Cerebellar nuclear complex (tissue), 1 donor: ENCODE data around the gene LRP5.
"Not testable (repeated sequence)": the region's sequence is repeated elsewhere in the genome, so short reads cannot be mapped to it uniquely, and the experiment has no call there.

Experiments used
- DNase-seq, 2 experiments: peaks; one replicate each; lab custom pipeline; 2025; lab: John Stamatoyannopoulos, UW

The LRP5 gene

DNA sequence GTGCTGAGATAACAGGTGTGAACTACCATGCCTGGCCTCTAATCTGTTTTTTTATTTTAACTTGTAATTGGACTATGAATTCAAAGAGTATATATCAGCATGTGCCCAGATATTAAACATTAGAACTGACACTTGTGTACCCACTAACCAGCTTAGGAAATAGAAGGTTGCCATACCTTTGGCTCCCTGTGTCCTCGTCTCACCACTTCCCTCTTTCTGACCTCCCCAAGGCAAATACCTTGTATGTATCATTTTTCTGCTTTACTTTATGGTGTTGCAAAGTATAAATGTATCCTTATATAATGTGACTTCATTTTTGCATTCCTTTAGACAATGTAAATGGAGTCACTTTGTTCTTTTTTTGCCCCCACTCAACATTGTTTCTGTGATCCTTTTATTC is 157.3 kb downstream of the LRP5 start:
- DNase-seq: no peak

DNA sequence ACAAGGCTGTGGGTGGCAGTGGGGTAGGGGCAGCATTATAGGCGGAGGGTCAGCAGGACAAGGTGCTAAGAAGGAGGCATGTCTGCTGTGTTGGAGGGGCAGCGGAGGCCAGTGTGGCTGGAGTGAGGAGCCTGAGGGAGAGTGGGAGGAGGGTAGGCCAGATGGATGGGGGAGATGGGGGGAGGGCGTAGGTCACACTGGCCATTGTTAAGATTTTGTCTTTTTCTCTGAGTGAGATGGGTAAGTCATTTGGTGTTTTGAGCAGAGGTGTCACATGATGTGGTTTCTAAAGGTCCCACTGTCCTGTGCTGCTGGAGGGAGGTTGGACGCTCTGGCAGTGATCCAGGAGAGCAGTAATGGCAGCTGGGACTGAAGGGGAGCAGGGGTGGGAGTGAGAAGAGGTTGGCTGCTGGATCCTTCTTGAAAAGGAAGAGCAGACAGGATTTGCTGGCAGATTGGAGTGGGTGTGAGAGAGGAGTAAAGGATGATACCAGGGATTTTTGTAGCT is 158.0 kb downstream of the LRP5 start:
- no peak for DNase-seq

DNA sequence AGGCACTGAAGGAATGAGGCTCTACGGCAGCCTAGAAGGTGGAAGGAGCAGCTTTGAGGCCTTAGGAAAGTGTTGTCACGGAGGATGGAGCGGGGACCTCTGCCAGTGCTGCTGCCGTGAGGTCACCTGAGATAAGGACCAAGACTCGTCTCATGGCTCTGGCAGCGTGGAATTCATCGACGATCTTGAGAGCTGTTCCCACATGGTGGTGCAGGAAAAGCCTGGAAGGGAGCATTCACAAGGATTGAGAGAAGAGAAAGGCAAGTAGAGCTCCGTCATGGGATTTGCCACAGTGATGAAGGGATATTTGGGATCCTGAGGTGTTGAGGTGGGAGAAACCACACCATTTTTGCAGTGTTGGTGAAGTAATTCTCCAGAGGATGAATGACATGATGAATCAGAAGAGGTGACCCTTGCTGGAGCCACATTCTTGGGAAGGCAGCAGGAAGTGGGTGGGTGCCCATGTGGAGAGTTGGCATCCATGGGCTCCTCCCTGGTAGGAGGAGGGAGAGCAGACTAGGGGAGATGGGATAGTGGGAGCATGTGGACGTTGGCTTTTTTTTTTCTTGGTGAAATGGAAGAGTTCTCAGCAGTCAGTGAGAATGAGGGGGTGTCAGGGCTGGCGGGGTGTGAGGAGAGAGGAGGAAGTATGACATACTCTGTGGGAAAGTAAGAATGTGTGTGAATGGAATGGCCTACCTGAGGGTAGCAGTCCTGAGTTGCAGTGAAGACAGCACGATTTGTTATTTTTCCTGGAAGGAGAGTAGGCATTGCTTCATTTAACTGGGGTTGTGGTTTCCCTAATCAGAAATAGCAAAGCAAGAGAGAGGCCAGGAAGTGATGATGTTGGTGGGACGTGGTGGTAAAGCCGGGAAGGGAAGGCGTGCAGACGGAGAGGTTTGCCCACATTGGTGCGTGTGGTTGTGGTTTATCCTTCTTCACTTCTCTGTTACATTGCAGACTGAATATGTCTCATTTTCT is 159.3 kb downstream of the LRP5 start:
- no peak for DNase-seq

DNA sequence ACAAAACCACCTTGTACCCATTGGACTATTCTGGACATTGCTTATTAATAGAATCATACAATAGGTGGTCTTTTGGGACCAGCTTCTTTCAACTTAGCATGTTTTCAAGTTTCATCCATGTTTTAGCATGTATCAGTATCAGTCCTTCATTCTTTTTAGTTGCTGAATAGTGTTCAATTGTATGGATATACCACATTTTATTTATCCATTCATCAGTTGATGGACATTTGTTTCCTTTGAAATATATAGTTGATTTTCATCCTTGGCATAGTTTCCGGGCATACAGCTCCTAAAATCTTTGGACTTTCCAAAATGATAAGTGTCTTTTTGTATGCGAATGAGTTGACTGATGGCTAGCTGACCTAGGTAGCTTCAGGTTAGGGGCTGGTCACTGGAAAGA is 160.4 kb downstream of the LRP5 start:
- no peak for DNase-seq

DNA sequence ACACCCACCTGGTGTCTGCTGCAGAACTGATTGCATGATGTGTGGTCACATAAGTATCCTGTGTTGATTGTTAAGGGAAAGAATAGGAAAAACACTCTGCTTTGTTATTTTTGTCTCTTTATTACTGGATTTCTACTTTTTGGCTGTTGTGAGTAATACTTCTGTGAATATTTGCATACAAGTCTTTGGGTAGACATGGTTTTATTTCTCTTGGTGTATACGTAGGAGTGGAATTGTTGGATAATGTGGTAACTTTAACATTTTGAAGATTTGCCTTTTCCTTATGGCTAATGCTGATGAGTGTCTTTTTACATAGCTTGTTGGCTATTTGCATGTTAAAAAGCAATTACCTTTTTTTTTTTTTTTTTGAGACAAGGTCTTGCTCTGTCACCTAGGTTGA is 161.3 kb downstream of the LRP5 start:
- DNase-seq: no peak

DNA sequence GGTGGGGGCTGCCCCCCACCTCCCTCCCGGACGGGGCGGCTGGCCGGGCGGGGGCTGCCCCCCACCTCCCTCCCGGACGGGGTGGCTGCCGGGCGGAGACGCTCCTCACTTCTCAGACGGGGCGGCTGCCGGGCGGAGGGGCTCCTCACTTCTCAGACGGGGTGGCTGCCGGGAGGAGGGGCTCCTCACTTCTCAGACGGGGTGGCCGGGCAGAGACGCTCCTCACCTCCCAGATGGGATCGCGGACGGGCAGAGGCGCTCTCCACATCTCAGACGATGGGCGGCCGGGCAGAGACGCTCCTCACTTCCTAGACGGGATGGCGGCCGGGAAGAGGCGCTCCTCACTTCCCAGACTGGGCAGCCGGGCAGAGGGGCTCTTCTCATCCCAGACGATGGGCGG is 163.2 kb downstream of the LRP5 start:
- not testable (repeated sequence) for DNase-seq

DNA sequence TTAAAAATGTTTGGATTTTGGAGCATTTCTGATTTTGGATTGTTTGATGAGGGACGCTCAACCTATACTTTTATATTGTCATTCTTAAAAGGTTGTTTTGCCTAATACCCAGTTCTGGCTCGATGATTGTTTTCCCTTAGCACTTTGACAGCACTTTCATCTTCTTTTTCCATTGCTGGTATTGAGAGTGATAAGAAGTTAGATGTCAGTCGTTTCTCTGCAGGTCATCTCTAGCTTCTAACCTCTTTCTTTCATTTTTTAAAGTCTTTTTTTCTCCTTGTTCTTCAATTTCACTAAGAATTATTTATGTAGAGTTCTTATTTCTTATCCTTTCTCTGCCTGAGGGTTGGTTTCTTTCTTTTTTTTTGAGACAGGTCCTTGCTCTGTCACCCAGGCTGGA is 167.0 kb downstream of the LRP5 start:
- DNase-seq: no peak

DNA sequence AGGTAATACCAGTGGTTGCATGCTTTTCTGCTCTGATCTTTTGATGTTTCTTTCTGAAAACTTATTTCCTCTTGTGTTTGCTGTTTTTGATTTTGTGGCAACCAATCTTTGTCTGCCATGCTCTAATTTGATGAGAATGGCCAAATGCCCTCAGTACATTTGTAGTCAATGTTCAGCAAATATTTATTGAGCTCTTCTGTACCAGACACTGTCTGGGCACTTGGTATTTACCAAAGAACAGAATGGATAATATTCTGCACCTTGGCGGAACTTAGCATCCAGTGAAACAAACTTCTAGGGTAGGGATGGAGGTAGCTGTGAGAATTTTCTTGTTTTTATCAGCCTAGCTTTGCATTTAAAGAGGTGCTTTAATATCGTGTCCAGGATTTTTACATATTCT is 167.8 kb downstream of the LRP5 start:
- no peak for DNase-seq

DNA sequence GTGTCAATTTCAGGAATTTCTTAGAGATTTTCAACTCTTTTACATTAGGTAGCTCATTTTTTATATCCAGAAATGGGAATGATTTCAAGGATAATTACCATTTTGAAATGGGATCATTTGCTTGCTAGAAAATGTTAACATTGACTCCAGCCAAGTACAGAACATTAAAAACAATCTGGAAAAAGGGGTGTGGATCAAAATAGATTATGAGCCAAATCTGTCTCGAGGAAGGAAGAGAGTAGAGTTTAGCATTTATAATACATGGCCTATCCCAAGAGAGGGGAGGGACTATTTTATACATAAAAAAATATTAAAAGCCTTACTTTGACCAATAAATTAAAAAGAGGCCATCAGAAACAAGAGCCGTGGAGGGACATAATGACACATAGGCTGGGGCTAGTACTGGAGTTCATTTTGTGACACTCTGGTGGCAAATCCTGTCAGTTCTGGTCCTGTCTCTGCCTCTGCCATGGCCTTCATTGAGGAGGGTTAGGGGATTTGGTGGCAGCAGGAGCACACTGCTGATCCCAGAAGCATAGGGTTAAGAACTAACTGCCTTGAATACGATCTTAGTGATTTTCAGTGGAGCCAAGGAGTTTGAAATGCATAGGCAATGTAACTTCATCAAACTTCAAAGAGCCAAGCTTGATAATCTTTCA is 168.6 kb downstream of the LRP5 start:
- DNase-seq: no peak

DNA sequence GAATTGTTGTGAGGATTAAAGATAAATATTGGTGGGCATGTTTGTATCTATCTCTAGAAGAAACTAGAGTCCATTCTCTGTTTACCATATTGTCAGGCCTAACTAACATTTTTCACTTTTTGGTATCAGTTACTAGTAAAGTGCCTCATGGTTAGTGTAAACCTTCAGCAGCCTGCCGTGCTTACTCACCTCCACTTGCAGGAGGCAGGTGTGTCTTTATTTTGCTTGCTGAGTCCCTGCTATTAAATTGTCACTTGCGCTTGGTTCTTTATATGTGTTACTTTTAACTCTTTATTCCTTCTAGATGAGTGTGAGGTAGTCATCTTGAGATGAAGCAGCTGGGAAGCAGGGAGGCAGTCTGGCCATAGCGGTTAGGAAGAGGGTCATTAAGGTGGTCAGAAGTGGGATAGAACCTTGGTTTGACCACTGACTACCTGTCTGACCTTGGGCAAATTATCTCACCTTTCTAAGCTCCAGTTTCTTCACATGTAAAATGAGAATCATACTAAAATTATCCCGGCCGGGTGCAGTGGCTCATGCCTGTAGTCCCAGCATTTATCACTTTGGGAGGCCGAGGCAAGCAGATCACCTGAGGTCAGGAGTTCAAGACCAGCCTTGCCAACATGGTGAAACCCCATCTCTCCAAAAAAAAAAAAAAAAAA is 169.3 kb downstream of the LRP5 start:
- no peak for DNase-seq

DNA sequence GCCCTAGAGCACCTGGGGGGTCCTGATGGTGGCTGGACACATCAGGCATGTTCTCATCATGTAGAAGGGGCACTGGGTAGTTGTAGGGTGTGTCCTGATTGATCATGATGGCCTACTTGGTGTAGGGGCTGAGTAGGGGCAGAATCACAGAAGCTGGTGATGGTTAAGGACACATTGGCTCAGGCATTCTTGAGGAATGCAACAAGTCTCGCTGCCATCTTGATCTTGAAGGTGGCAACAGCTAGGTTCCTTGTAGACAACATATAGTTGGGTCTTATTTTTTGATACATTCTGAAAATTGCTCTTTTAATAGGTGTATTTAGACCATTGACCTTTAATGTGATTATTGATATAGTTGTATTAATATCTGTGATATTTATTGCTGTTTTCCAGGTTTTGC is 176.2 kb downstream of the LRP5 start:
- DNase-seq: no peak

DNA sequence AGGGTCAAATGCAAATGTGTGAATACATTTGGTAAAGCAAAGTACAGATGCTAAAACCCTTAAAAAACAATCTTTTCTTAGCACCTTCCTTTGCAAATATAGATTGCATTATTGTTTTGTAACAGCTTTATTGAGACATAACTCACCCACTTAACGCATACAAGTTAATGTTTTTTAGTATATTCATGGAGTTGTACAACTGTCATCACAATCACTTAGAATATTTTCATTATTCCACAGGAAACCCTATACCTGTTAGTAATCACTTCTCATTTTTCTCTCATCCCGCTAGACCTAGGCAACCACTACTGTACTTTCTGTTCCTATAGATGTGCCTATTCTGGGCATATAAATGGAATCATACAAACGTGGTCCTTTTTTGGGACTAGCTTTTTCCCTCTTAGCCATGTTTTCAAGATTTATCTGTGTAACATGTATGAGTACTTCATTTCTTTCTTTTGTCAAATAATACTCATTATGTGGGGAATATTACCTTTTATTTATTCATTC is 182.9 kb downstream of the LRP5 start:
- no peak for DNase-seq

DNA sequence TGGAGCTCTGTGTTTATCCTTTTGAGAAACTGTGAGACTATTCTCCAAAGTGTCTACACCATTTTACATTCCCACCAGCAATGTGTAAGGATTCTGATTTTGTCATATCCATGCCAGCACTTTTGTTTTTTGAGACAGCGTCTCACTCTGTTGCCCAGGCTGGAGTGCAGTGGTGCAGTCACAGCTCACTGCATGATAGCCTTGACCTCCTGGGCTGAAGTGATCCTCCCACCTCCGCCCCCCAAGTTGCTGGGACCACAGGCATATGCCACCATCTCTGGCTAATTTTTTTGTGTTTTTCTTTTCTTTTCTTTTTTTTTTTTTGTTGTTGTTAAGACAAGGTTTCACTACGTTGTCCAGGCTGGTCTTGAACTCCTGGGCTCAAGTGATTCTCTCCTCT is 183.5 kb downstream of the LRP5 start:
- no peak for DNase-seq

DNA sequence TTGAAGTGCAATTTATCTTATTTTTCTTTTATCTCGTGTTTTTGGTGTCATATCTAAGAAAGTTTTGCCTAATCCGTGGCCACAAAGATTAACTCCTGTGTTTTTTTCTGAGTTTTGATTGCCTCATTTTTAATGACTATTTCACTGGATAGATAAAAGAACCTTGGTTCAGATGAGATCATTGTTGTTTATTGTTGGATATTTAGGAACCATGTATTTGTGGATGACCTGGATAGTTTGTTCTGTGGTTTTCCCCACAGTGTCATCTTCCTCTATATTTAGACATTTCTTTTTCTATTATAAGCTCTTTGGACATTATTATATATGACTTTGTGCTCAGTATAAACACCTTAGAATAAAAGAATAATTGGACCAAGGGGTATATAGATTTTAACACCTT is 185.4 kb downstream of the LRP5 start:
- DNase-seq: no peak

DNA sequence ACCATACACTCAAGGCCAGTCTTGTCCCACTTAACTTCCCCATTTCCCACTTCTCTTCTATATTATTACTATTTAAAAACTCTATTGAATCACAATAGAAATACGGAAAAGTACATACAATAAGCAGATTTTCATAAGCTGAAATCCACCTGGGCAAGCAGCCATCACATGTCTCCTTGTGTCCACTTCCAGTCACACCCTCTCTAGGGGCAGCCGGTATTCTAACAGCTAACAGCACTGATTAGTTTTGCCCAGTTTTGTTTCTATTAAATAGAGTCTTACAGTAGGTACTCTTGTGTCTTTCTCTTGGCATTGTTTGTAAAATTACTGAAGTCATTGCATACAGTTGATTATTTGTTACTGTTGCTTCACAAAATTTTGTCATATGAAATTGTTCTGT is 185.9 kb downstream of the LRP5 start:
- DNase-seq: no peak
